GM18870 (cell line): ENCODE measurements around the gene FAM174B.

ENCODE experiments used
- ATAC-seq: cut with Tn5 transposase; IDR thresholded peaks from one replicate; pipeline ENCODE4 v1.9.1; 2021; ENCODE audit warnings: moderate library complexity; ENCODE audit not compliant: unreplicated experiment

The FAM174B gene

GRCh38 chr15:92602267-92602593 is 53.3 kb downstream of the FAM174B start:
- no peak for ATAC-seq

- no peak for ATAC-seq
Measured at GRCh38 chr15:92601592-92602266, 53.8 kb downstream of the FAM174B start.

- ATAC-seq, result no peak
Measured at GRCh38 chr15:92600856-92601255, 54.7 kb downstream of the FAM174B start.

GRCh38 chr15:92599394-92599970 is 56.1 kb downstream of the FAM174B start:
- no peak for ATAC-seq

GRCh38 chr15:92597548-92597947 is 58.0 kb downstream of the FAM174B start:
- ATAC-seq, result no peak

GRCh38 chr15:92596623-92597022 is 59.0 kb downstream of the FAM174B start:
- ATAC-seq, result no peak

- no peak for ATAC-seq
Measured at GRCh38 chr15:92595506-92596381, 59.8 kb downstream of the FAM174B start.

- no peak for ATAC-seq
Measured at GRCh38 chr15:92591275-92591674, 64.3 kb downstream of the FAM174B start.

GRCh38 chr15:92586966-92587365 is 68.6 kb downstream of the FAM174B start:
- no peak for ATAC-seq

GRCh38 chr15:92586383-92586942 is 69.1 kb downstream of the FAM174B start:
- no peak for ATAC-seq

GRCh38 chr15:92584105-92584504 is 71.5 kb downstream of the FAM174B start:
- ATAC-seq, result no peak

- no peak for ATAC-seq
Measured at GRCh38 chr15:92583096-92584034, 72.2 kb downstream of the FAM174B start.

GRCh38 chr15:92582206-92582605 is 73.4 kb downstream of the FAM174B start:
- no peak for ATAC-seq

- no peak for ATAC-seq
Measured at GRCh38 chr15:92580933-92581445, 74.6 kb downstream of the FAM174B start.

- no peak for ATAC-seq
Measured at GRCh38 chr15:92580521-92580920, 75.1 kb downstream of the FAM174B start.

- ATAC-seq, result no peak
Measured at GRCh38 chr15:92579931-92580470, 75.6 kb downstream of the FAM174B start.

- ATAC-seq, result no peak
Measured at GRCh38 chr15:92579486-92579885, 76.1 kb downstream of the FAM174B start.

- no peak for ATAC-seq
Measured at GRCh38 chr15:92578096-92578835, 77.3 kb downstream of the FAM174B start.

- ATAC-seq, result no peak
Measured at GRCh38 chr15:92576597-92577200, 78.9 kb downstream of the FAM174B start.
